ENCODE measurements around the gene GARRE1. TPM values are rescaled to one million over a fixed set of nuclear protein-coding genes. Genes with fewer than 3 reads are reported as not detected.
A peak's percentile ranks its signal among the peaks of the same experiment; 100 is the strongest.

The GARRE1 gene
- polyA plus RNA-seq, 2 of the 4 experiments (the other 2 are of a cell fraction): 9.6 to 20.0 TPM

DNA sequence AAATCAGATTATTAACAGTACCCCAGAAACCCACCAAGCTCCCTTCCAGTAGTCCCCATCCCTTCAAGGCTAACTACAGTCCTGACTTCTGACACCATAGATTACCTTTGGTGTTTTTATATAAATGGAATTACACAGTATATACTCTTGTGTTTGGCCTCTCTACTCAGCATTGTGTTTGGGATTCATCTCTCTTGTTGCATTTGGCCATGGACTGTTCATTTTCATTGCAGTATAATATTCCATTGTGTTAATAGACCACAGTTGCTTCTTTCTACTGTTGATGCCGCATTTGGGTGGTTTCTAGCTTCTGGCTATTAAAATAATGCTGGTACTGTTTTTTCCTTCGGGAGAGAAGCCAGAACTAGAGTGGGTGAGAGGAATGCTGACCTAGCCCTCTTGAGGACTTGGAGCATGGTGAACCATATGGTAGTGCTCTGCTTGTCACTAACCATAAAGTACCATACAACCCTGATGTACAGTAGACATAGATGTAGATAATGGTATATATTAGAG lies 18.9 kb upstream of the GARRE1 start:
- ATAC-seq: no peak
- no peaks in the 10 kb centered on the region for H3K9me3 ChIP-seq
- WGBS (ENCODE audit: missing lambda C conversion rate): 91% methylated on average over 2 of the region's 2 CpGs
- CTCF ChIA-PET: interaction anchor here (0.9 to 12.6 kb wide), 5 partner anchors 11 to 101 kb away, joined by 3 to 173 read pairs (median 3); no protein-coding TSS in a partner anchor
- peaks cover 22% of the 10 kb centered on the region for H3K4me1 ChIP-seq
- POLR2A ChIA-PET: no interaction called here
- TF ChIP-seq JUN (IDR thresholded peaks at IDR 0.05): 0 out of 5 replicates have a peak, but pooled peaks of 1 of the 2 experiments have one; percentile 27
- TF ChIP-seq MAZ (IDR thresholded peaks at IDR 0.05; ENCODE audit: borderline replicate concordance, low read depth, low read length): no peak
- TF ChIP-seq JUNB (IDR thresholded peaks at IDR 0.05): no peak
- no peak for TF ChIP-seq GATA3 (IDR thresholded peaks at IDR 0.05; ENCODE audit: borderline replicate concordance)
- H3K4me3 ChIP-seq: no peak overlapping the region
- no peak for DNase-seq (ENCODE audit: low read depth in 1 of 2, low spot score in 1 of 2)
- no peak for FAIRE-seq
- H3K4me2 ChIP-seq: no peak overlapping the region
- H3K27ac ChIP-seq: no peak overlapping the region

DNA sequence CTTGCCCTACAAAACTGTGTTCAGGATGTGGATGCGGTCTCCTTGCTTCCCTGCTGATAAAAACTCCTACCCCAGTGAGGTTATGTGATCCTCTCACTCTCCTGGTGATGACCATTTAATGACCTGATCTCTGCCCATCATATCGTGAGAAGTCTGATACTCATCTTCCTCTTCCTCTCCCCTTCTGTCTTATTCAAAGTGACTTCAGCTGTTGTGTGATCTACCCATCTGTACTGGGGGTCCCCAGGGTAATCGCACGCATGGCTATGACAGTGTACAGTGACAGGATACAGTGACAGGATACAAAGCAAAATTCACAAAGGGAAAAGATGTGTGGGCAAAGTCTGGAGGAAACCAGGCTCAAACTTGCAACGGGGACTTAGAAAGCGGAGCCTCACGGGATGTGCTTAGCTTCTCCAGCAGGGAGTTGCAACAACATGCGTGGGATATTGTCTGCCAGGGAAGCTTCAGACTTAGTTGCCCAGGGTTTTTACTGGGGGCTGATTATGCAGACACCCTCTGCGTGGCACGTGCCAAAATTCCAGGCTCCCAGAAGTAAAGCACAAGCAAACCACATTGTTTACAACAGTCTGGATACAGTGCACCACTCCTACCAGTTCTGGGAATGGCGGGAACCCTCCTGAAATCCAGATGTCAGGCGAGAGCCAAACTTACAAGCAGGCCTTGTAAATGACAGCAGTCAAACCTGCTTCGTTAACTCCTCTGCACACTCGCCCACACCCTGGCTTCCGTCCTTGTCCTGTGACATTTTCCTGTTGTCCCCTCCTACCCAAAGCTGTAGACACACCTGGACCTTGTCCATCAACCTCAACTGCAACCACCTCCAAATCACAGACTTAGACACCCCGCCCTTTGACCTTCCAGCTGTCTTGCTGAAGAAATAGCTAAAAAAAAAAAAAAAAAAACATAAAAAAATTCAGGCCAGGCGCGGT lies 18.0 kb upstream of the GARRE1 start:
- H3K4me1 ChIP-seq: peaks cover 22% of the 10 kb centered on the region
- no peak overlapping the region for H3K4me3 ChIP-seq
- TF ChIP-seq ZSCAN20 (CRISPR knock-in tag; IDR thresholded peaks at IDR 0.05) (no peak), MYC (IDR thresholded peaks at IDR 0.05; ENCODE audit: borderline replicate concordance, low read length) (no peak), GATA3 (IDR thresholded peaks at IDR 0.05; ENCODE audit: borderline replicate concordance) (no peak), USF2 (IDR thresholded peaks at IDR 0.05) (no peak), MAX (IDR thresholded peaks at IDR 0.05) (no peak), CEBPB (IDR thresholded peaks at IDR 0.05) (no peak), NPAS2 (CRISPR knock-in tag; IDR thresholded peaks at IDR 0.05; ENCODE audit: borderline replicate concordance) (no peak), SREBF2 (IDR thresholded peaks at IDR 0.05) (no peak), FOSB (CRISPR knock-in tag; IDR thresholded peaks at IDR 0.05) (no peak)
- TF ChIP-seq, protein P1, sequence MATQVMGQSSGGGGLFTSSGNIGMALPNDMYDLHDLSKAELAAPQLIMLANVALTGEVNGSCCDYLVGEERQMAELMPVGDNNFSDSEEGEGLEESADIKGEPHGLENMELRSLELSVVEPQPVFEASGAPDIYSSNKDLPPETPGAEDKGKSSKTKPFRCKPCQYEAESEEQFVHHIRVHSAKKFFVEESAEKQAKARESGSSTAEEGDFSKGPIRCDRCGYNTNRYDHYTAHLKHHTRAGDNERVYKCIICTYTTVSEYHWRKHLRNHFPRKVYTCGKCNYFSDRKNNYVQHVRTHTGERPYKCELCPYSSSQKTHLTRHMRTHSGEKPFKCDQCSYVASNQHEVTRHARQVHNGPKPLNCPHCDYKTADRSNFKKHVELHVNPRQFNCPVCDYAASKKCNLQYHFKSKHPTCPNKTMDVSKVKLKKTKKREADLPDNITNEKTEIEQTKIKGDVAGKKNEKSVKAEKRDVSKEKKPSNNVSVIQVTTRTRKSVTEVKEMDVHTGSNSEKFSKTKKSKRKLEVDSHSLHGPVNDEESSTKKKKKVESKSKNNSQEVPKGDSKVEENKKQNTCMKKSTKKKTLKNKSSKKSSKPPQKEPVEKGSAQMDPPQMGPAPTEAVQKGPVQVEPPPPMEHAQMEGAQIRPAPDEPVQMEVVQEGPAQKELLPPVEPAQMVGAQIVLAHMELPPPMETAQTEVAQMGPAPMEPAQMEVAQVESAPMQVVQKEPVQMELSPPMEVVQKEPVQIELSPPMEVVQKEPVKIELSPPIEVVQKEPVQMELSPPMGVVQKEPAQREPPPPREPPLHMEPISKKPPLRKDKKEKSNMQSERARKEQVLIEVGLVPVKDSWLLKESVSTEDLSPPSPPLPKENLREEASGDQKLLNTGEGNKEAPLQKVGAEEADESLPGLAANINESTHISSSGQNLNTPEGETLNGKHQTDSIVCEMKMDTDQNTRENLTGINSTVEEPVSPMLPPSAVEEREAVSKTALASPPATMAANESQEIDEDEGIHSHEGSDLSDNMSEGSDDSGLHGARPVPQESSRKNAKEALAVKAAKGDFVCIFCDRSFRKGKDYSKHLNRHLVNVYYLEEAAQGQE (IDR thresholded peaks at IDR 0.05): no peak
- DNase-seq (ENCODE audit: low read depth in 1 of 2, low spot score in 1 of 2) (no peak), ATAC-seq (no peak), FAIRE-seq (peak; percentile 51)
- 92% methylated on average over 18 of the region's 18 CpGs for WGBS (ENCODE audit: missing lambda C conversion rate)
- ChIA-PET CTCF (interaction anchor here (0.6 to 12.6 kb wide), 7 partner anchors 12 to 458 kb away, joined by 3 to 173 read pairs (median 3); no protein-coding TSS in a partner anchor), POLR2A (interaction anchor here (0.6 kb wide), 1 partner anchor 80 kb away, joined by 3 read pairs; no protein-coding TSS in a partner anchor)
- no peak overlapping the region for H3K4me2 ChIP-seq
- no peak overlapping the region for H3K27ac ChIP-seq
- H3K9me3 ChIP-seq: no peaks in the 10 kb centered on the region

DNA sequence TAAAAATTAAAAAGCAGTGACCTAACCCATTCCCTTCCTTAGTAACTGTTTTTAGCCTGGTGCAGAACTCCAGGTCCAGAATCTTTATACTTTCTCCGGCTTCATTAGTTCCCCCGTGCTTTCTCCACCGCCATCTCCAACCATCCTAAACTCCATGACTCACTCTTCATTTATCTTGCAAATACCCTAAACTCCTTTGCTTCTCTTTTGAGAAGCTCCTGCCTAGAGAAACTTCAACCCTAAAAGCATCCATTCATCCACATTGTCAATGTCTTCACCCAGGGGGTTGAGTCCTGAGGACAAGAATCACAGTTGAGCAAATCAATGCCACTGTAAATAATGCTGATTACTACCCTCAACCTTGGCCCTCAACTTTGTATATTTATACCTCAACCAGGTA lies 17.1 kb upstream of the GARRE1 start:
- no peak overlapping the region for H3K4me3 ChIP-seq
- no peak for FAIRE-seq
- no peak for ATAC-seq
- H3K27ac ChIP-seq: no peak overlapping the region
- 91% methylated on average over 3 of the region's 3 CpGs for WGBS (ENCODE audit: missing lambda C conversion rate)
- no peak overlapping the region for H3K4me2 ChIP-seq
- H3K9me3 ChIP-seq: no peaks in the 10 kb centered on the region
- TF ChIP-seq MAZ (IDR thresholded peaks at IDR 0.05; ENCODE audit: borderline replicate concordance, low read depth, low read length): no peak
- no peak for TF ChIP-seq POLR2AphosphoS2 (conservative IDR thresholded peaks at IDR 0.05; ENCODE audit: low read length)
- no peak for TF ChIP-seq SMC3 (IDR thresholded peaks at IDR 0.05)
- TF ChIP-seq, protein P2, sequence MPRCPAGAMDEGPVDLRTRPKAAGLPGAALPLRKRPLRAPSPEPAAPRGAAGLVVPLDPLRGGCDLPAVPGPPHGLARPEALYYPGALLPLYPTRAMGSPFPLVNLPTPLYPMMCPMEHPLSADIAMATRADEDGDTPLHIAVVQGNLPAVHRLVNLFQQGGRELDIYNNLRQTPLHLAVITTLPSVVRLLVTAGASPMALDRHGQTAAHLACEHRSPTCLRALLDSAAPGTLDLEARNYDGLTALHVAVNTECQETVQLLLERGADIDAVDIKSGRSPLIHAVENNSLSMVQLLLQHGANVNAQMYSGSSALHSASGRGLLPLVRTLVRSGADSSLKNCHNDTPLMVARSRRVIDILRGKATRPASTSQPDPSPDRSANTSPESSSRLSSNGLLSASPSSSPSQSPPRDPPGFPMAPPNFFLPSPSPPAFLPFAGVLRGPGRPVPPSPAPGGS (IDR thresholded peaks at IDR 0.05): no peak
- TF ChIP-seq MAX (IDR thresholded peaks at IDR 0.05): no peak
- no peak for TF ChIP-seq MAFK (IDR thresholded peaks at IDR 0.05; ENCODE audit: partially characterized antibody)
- TF ChIP-seq POLR2A (IDR thresholded peaks at IDR 0.05; ENCODE audit: low read length): no peak
- ChIA-PET POLR2A (no interaction called here), CTCF (interaction anchor here (0.6 to 12.6 kb wide), 7 partner anchors 9 to 459 kb away, joined by 3 to 173 read pairs (median 4); no protein-coding TSS in a partner anchor)
- no peak for DNase-seq (ENCODE audit: low read depth in 1 of 2, low spot score in 1 of 2)
- H3K4me1 ChIP-seq: peaks cover 14% of the 10 kb centered on the region

All from A549 (cell line).